Bronchial epithelial cell (primary cell): ENCODE measurements around the gene CYP21A2. TPM values are rescaled to one million over a fixed set of nuclear protein-coding genes. Genes with fewer than 3 reads are reported as not detected.

ENCODE experiments used
- DNase-seq: peaks from one replicate; pipeline ENCODE4 v3.0.0-alpha.2; 2010; ENCODE audit warnings: low read depth
- FAIRE-seq: peaks from 2 replicates; lab custom pipeline; 2011; peaks lifted over from hg19 to GRCh38; lab: Jason Lieb, UNC
- H3K27me3 ChIP-seq: 2 replicates; pipeline ENCODE4 v1.5.1; 2011; ENCODE audit warnings: low read length; ENCODE audit not compliant: control insufficient read depth, insufficient read depth
- H3K36me3 ChIP-seq: 2 replicates; pipeline ENCODE4 v1.5.1; 2011; ENCODE audit warnings: low read length; ENCODE audit not compliant: control insufficient read depth, insufficient read depth
- H3K4me3 ChIP-seq: 2 replicates; pipeline ENCODE4 v1.5.1; 2011; ENCODE audit warnings: mild to moderate bottlenecking, low read depth, low read length, control low read depth
- CTCF ChIP-seq: IDR thresholded peaks from 2 replicates; pipeline ENCODE4 v1.5.1; 2011; ENCODE audit warnings: mild to moderate bottlenecking, moderate library complexity, low read length, control low read depth, inconsistent platforms; ENCODE audit not compliant: insufficient read depth, severe bottlenecking
- total RNA-seq: library from RNA; depleted of rRNA; stranded (reverse); fragments of >200 nt; gene quantifications from 2 replicates; pipeline ENCODE4 v1.2.1, GENCODE V29; 2014

The CYP21A2 gene
- total RNA-seq, 1 donor from 2014 or later, result not detected

GRCh38 chr6:32081168-32081990, 43.2 kb downstream of the CYP21A2 start:
- no peaks in the 10 kb centered on the region for H3K36me3 ChIP-seq
- no peak for FAIRE-seq
- no peak for TF ChIP-seq CTCF
- DNase-seq, result no peak
- H3K4me3 ChIP-seq, result no peak overlapping the region
- H3K27me3 ChIP-seq, result peaks cover under 1% of the 10 kb centered on the region

GRCh38 chr6:32082478-32082877, 44.3 kb downstream of the CYP21A2 start:
- H3K27me3 ChIP-seq, result peaks cover 3% of the 10 kb centered on the region
- no peak overlapping the region for H3K4me3 ChIP-seq
- no peak for TF ChIP-seq CTCF
- FAIRE-seq (no peak), DNase-seq (no peak)
- no peaks in the 10 kb centered on the region for H3K36me3 ChIP-seq

- no peak overlapping the region for H3K4me3 ChIP-seq
- DNase-seq (peak; percentile 47), FAIRE-seq (no peak)
- TF ChIP-seq CTCF, result no peak
- H3K27me3 ChIP-seq, result peaks cover 3% of the 10 kb centered on the region
- H3K36me3 ChIP-seq, result no peaks in the 10 kb centered on the region
Observed at GRCh38 chr6:32082935-32083334, 44.7 kb downstream of the CYP21A2 start.

GRCh38 chr6:32083812-32084768, 45.9 kb downstream of the CYP21A2 start:
- DNase-seq (no peak), FAIRE-seq (no peak)
- Histone ChIP-seq H3K36me3 (no peaks in the 10 kb centered on the region), H3K4me3 (no peak overlapping the region), H3K27me3 (peaks cover 3% of the 10 kb centered on the region)
- no peak for TF ChIP-seq CTCF

- FAIRE-seq (no peak), DNase-seq (no peak)
- TF ChIP-seq CTCF, result no peak
- Histone ChIP-seq H3K36me3 (no peaks in the 10 kb centered on the region), H3K27me3 (peaks cover 3% of the 10 kb centered on the region), H3K4me3 (no peak overlapping the region)
Observed at GRCh38 chr6:32084780-32085179, 46.6 kb downstream of the CYP21A2 start.
